Thyroid gland (tissue), 4 donors: ENCODE measurements around the gene EIF4G2.

ENCODE experiments used
- CTCF ChIP-seq, 6 experiments: fragments of 200-600 bp in 3 of 6; fragments of 450-650 bp in 3 of 6; sonication (generic) in 3 of 6; IDR thresholded peaks; one replicate each; pipeline ENCODE4 v1.5.1; 2016 to 2019; ENCODE audit warnings: antibody characterized with exemption in 6 of 6, mild to moderate bottlenecking in 2 of 6, inconsistent platforms in 1 of 6, moderate library complexity in 1 of 6
- POLR2A ChIP-seq, 2 donors: fragments of 450-650 bp; IDR thresholded peaks; one replicate each; pipeline ENCODE4 v1.6.1; 2017; ENCODE audit warnings: antibody characterized with exemption in 2 of 2, mild to moderate bottlenecking in 2 of 2, moderate library complexity in 1 of 2

GRCh38 chr11:10844356-10844755 is 35.6 kb upstream of the EIF4G2 start:
- TF ChIP-seq CTCF (IDR thresholded peaks at IDR 0.05): no peak
- no peak for TF ChIP-seq POLR2A (IDR thresholded peaks at IDR 0.05)
